GM21515 (cell line): ENCODE measurements around the gene SLC2A11.

Experiments used
- ATAC-seq: cut with Tn5 transposase; IDR thresholded peaks from one replicate; pipeline ENCODE4 v1.9.1; 2021; ENCODE audit not compliant: unreplicated experiment

SLC2A11 gene, protein sequence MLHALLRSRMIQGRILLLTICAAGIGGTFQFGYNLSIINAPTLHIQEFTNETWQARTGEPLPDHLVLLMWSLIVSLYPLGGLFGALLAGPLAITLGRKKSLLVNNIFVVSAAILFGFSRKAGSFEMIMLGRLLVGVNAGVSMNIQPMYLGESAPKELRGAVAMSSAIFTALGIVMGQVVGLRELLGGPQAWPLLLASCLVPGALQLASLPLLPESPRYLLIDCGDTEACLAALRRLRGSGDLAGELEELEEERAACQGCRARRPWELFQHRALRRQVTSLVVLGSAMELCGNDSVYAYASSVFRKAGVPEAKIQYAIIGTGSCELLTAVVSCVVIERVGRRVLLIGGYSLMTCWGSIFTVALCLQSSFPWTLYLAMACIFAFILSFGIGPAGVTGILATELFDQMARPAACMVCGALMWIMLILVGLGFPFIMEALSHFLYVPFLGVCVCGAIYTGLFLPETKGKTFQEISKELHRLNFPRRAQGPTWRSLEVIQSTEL

DNA sequence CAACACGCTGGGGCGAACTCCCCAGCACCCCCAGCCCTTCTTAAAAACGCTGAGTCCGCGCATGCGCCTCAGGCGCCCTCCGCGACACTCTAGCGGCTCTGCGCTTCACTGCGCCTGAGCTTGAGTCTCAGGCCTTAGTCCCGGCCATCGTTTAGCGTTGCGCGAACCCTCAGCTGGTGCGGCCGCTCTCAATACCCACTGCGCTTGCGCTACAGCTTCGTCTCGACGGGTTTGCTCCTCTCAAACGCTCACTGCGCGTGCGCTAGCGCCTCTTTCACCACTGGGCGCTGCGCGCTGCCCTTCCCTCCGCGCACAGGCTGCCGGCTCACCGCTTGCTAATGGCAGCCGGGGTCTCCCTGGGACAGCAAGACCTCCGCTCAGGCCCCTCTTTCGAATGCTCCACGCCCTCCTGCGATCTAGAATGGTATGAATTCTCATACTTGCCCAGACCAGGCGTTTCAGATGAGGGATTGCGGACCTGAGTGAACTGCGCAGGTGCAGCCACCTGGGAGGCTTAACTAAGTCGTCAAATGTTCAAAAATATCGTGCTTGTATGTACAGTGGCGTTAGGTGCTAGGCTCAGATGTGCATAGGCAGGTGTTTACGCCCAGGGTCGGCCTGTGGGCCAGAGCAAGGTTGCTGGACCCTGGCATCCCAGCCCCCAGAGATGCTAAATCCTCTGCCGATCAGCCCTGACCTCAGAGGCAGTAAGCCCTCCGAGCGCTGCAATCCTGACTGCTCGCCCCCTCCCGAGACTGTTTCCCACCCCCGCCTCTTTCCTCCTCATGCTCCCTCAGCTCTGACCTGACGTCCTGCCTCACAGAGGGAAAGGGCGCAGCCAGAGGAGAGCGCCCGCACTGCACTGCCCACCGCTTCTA is at the start of gene SLC2A11:
SLC2A11 (plus strand) TSS at position 270 of the 878 bp plus-strand sequence; CDS start at position 395, 125 bp downstream.
- peak; percentile 90 for ATAC-seq

DNA sequence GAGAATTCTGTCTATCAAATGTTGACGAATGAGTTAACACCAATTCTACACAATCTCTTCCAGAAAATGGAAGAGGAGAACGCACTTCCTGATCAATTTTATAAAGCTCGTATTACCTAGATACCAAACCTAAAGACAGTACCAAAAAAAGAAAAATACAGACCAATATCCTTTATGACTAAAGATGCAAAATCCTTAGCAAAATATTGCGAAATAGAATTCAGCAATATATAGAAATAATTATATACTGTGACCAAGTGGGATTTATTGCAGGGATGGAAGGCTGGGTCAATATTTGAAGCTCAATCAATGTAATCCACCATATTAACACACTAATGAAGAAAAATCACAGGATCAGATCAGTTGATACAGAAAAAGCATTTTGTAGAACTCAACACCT is 45.3 kb upstream of the SLC2A11 start:
- no peak for ATAC-seq

DNA sequence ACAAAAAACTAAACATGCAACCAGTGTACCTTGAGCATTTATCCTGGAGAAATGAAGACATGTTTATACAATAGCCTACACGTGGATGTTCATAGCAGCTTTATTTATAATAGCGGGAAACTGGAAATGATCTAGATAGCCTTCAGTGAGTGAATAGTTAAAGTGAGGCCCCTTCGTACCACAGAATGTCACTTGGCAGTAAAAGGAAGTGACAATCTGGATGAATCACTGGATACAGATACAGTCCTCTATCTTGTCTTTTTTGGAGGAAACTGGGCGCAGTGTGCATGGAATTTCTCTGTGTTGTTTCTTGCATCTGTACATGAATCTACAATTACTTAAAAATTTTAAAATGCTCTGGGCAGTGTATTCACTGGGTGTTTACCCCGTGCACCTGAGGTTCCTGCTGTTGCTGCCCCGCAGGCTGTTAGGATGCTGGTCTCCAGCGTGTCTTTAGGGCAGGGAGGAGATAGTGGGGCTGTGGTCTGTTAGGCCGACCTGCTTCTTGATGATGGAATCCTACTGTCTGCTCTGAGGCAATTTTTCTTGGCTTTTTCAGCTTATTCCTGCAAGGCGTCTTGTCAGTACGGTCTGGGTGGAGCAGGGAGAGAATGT is 42.0 kb upstream of the SLC2A11 start:
- no peak for ATAC-seq

DNA sequence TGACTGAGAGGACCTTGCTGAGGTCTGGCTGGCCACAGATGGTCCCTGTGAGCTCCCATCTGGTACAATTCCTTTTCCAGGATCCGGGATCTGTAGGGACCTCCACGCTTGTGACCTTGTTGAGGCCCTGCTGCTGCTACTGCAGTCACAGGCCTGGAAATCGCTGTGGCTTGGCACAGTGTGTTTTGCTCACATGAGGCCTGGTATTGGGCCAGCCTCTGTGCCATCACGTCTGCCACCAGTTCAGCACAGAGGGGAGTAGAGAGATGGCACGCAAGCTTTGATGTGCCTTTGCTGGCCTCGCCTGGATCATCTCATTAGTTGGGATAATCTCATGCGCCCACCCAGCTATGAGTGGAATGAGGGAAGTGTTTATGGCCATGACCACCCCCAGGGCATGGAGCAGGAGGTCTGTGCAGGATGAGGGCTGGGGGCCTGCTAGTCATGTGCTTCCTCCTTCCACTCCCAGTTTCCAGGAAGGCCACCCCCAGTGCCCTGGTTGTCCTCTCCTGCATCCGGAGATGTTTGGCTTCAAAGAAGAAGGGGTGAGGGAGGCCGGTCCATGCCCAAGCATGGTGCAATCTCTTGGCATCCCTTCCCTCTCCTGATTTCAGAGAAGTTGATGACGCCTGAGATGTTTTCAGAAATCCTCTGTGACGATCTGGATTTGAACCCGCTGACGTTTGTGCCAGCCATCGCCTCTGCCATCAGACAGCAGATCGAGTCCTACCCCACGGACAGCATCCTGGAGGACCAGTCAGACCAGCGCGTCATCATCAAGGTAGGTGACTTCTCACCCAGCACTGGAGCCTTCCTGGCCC is 41.3 kb upstream of the SLC2A11 start:
- no peak for ATAC-seq

DNA sequence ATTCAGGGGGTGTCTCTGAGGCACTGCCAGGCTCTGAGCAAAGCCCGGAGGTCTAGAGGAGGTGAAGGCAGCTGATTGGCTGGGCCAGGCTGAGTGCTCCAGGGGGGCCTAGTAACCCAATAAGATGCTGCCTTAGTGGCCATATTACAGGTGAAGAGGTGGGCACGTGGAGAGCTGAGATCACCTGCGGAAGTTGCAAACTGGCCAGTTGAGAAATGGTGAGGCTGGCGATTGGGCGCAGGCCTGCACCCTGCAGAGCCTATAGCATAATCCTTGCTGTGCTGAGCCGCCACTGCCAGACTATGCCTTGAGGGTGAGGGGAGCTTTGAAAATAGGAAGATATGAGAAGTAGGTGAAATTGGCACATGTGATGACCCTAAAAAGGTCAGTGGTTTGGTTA is 40.5 kb upstream of the SLC2A11 start:
- ATAC-seq: no peak

DNA sequence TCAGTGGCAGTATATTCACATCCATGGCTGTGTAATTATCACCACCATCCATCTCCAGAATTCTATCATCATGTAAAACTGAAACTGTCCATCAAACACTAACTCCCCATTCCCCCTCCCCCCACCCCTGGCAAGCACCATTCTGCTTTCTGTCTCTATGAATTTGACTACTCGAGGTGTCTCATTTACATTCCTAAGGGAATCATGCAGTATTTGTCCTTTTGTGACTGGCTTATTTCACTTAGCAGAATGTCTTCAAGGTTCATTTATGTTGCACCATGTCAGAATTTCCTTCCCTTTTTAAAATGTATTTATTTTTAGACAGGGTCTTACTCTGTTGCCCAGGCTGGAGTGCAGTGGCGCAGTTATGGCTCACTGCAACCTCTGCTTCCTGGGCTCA is 39.1 kb upstream of the SLC2A11 start:
- no peak for ATAC-seq

DNA sequence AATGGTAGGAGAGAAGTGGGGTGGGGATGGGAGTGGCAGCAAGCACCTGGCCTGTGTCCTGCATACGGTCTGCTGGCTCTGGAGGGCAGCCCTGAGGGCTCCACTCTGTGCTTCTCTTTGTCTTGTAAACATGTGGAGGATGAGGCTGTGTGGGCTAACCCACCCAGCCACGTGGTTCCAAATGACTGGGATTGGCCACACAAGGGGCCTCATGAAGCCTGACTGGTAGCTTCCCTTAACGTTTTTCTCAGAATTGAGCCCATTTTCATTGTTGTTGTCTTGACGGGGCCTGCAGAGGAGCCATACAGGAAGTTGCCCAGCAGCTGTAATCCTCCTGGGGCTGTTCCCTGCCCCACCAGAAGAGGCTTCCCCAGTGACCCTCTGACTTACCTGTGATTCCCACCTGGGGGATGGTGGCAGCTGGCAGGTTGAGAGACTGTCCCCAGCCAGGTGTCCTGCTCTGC is 36.9 kb upstream of the SLC2A11 start:
- no peak for ATAC-seq

DNA sequence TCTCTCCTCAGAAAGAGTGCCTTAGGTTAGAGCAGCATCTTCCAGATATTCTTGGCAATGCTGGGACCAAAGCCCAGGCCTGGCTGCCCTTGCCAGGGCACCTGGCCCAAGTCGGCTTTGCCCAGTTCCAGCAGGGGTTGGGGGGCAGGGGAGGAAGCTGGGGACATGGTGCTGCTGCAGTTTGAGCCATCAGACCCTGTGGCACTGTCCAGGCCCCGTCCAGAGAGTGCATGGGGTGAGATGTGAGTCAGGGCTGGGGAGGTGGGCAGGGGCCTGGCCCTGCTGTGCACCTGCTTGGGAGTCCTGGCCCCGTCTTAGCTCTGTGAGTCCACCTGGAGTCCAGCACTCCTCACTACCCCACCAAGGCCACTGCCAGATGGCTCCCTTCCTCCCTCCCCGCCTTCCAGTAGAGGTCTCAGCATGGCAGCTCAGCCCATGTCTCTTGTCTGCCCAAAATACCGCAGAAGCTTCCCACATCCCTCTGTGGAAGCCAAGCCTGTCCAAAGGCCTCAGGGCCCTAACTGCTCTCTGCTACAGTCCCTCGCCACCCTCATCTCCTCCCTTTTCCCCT is 35.5 kb upstream of the SLC2A11 start:
- ATAC-seq: no peak

DNA sequence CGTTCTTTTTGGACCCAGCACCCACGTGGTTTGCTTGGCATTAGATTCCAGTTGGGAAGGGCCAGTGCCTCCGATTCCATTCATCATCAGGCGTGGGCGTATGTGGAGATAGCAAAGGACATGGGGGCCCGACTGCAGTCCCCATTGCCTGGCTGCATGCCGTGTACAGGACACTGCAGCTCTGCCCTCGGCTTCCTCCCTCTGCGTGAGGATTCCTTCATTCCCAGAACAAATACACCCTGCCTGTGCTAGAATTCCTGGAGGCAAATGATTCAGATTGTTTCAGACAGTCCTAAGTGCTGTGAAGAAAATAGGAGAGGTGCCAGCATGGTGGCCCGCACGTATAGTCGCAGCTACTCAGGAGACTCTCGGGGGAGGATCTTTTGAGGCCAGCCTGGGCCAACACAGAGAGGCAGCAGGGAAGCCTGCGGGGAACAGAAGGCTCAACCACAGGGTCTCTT is 34.3 kb upstream of the SLC2A11 start:
- no peak for ATAC-seq

DNA sequence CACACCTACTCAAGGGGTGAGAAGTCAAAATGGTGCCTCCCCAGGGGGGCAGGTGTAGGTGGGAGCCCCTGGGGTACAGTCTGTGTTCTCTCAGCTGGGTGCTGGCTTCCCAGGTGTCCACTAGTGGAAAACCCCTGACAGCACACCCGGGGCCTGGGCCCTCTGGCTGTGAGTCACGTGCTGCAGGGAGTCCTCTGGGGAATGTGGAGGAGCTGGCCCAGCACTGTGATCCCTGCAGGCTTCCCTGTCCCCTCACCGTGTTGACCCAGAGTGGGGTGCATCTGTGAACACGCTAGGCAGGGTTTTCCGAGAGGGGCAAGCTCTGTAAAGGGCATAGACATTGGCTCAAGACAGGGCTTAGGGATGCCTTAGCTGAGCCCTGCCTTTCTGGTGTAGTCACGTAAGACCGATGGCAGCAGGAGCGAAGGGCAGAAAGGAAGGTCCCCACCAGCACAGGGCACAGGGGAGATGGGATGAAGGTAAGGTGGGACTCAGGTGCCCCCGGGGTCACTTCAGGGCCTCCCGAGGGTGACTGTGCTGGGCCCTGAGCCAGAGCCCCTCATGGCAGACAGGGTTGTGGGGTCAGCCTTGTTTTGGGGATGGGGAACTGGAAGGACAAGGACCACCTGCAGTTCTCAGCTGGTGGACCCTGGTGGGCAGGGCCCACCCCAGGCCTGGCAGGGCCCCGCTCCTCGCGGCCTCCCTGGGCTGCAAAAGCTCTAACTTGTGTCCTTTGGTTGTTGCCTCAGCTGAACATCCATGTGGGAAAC is 33.0 kb upstream of the SLC2A11 start:
- ATAC-seq: no peak

DNA sequence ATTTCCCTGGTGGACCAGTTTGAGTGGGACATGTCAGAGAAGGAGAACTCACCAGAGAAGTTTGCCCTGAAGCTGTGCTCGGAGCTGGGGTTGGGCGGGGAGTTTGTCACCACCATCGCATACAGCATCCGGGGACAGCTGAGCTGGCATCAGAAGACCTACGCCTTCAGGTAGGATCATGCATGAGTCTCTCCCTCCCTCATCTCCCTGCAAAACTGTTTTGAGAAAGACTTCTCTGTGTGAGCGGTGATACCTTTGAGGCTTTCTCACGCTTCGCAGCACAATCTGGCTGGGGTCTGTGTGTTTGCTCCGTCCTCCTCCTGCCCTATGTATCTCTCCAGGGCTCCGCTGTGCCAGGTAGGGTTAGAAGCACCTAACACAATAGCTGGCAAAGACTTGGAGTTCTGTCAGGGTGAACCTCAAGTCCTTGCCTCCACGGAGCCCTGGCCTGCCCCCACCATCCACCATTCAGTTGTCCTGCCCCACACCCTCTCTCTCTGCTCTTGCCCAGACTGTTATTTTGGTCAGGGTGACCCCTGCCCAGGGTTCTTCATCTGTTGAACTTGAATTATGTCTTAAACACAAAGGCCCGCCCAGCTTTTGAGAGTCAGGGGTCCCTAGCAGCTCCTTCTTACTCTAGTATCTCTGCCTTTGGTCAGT is 32.3 kb upstream of the SLC2A11 start:
- ATAC-seq: no peak

DNA sequence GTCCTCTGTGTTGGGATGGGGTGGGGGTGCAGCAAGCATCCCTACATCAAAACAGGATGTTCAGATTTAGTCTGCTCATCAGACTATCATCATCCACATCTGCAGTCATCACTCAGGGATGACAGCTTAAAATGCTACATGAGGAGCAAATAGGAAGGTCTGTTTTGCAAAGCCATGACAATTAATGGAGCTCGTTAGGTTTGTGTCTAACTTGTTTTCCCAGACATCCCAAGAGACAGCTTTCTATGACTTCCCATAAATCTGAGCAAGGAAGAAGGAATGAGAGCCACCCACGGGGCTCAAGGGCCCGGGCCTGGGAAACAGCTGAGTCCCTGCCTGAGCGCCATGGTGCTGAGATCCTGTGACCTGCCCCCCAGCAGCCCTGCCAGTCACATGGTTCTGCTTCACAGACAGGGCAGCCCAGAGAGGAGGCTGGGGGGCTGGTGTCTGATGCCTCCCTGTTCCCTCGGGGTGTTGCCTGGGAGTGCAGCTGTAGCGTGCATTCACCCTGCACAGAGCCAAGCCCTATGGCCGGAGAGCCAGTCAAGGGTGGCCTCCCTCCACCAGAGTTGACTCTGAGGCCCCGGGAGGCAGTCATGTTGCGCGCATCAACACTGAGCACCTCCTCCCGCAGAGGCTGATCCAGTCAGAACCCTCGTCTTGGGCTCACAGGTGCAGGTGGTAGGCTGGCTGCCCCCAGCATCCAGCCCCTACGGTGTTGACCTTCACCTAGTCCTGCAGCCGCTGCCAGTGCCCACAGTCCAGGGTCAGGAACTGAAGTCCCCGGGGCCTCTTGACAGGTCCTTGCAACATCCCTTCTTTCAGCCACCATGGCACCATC is 30.9 kb upstream of the SLC2A11 start:
- no peak for ATAC-seq

DNA sequence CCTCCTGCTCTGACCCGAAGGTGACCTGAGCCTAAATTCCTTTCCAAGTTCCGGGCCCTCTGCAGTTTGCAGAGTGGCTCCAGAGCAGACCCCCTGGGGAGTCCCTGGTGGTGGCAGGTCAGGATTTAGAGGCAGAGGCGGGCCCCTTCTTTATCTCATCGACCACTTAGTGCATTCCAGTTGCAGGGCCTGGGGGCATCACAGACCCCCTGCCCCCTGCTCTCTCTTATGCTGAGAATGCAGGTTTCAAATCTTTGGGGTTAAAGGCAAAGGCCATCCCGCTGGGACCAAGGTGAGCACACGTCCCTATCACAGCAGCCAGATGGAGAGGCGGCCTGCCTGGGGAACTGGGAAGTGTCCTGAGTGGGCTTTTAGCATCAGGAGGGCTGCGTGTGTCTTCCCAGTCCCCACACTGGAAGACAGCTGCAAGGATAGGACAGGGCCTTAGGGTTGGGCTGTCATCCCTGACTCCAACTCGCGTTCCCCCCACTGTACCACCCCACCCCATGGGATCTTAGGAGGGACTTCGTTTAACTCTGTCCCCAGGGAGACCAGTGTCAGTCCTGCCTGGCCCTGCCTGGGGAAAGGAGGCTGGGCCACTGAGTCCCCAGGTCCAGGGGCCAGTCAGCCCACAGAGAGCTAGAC is 30.2 kb upstream of the SLC2A11 start:
- no peak for ATAC-seq

DNA sequence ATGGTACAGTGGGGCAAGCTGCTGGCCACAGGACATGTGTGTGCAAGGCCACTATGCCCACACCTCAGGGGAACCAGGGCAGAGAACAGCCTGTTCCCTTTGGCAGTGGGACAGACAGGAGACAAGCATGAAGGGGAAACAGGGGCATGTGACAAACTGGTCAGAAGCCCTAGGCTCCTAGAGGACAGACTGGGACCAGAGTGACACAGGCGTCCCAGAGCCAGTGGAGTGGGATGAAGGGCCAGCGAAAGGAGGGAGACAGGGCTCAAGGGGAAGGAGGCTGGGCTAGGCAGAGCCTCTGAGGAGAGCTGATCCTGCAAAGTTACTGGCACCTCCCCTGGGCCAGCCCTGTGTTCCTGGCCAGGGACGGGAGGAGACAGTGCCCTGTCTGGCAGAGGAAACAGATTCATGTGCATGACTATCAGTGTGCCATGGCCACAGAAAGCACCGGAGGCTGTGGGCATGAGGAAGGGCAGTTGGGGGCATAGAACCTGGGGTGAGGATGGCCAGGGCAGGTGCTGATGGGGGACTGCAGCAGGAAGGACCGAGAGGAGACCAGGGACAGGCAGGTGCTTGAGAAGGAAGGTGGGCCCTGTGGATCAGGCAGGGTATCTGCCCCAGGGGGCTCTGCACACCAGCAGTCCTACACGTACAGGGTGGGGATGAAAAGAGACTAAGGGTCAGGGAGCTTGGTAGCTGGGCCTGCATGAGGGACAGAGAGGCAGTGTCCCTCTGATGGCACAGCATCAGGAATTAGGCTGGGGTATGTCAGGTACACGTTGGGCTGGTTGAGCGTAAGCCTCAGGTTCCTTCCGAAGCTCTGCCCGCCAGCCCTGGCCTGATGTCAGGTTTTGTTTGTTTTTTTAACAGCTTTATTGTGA is 28.6 kb upstream of the SLC2A11 start:
- ATAC-seq: no peak

DNA sequence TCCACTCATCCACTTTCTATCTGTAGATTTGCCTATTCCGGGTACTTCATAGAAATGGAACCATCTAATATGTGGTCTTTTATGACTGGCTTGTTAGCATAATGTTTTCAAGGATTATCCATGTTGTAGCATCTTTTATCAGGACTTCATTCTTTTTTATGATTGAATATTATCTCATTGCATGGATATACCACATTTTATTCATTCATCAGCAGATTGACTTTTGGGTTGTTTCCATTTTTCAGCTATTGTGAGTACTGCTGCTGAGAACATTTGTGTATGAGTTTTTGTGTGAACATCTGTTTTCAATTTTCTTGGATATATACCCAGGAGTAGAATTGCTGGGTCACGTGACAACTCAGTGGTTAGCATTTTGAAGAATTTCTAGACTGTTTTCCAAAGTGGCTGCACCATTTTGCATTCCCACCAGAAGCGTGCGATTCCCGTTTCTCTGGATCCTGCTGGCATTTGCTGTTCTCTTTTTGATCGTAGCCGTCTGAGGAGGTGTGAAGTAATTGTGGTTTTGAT is 27.8 kb upstream of the SLC2A11 start:
- no peak for ATAC-seq

DNA sequence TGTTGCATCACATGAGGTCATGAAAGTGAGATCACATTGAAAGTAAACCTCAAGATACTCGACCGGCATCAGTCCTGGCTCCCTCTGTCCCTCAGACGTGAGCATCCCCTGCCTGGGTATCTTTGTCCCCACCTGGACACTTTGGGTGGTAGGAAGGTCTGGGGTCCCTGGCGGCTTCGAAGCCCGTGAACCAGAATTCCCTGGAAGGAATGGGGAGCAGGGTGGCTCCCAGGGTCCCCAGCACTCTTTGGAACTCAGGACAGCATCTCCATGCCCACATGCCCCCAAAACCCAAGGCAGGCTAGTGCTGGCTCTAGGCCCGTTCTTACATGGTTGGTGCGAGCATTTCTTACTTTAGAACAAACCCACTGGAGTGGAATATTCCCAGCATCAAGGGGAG is 26.4 kb upstream of the SLC2A11 start:
- no peak for ATAC-seq
